WERI-Rb-1 (cell line): ENCODE data around the gene SYNE2.

ENCODE experiments used
- DNase-seq: peaks from one replicate; pipeline ENCODE4 v3.0.0-alpha.2; 2020
- H3K27ac ChIP-seq: fragments of 250-450 bp; sonication (Bioruptor Pico); 2 replicates; pipeline ENCODE4 v1.5.1; 2020; ENCODE audit warnings: mild to moderate bottlenecking, moderate library complexity
- H3K27me3 ChIP-seq: fragments of 250-450 bp; sonication (Bioruptor Pico); 2 replicates; pipeline ENCODE4 v1.5.1; 2021; ENCODE audit warnings: mild to moderate bottlenecking, low read depth, moderate library complexity; ENCODE audit not compliant: insufficient read depth, severe bottlenecking
- H3K36me3 ChIP-seq: fragments of 250-450 bp; sonication (Bioruptor Pico); 2 replicates; pipeline ENCODE4 v1.5.1; 2020; ENCODE audit warnings: mild to moderate bottlenecking, moderate library complexity
- H3K4me3 ChIP-seq: 2 replicates; pipeline ENCODE4 v1.5.1; 2011; ENCODE audit warnings: low read depth, mild to moderate bottlenecking, control low read depth, low read length
- H3K9me3 ChIP-seq: fragments of 250-450 bp; sonication (Bioruptor Pico); 2 replicates; pipeline ENCODE4 v1.5.1; 2021; ENCODE audit warnings: mild to moderate bottlenecking, moderate library complexity; ENCODE audit not compliant: severe bottlenecking
- TF ChIP-seq, protein P1 (sequence below): IDR thresholded peaks from 2 replicates; pipeline ENCODE4 v1.5.1; 2011; ENCODE audit warnings: low read depth, mild to moderate bottlenecking, control low read depth, inconsistent platforms, low read length

Gene SYNE2

DNA sequence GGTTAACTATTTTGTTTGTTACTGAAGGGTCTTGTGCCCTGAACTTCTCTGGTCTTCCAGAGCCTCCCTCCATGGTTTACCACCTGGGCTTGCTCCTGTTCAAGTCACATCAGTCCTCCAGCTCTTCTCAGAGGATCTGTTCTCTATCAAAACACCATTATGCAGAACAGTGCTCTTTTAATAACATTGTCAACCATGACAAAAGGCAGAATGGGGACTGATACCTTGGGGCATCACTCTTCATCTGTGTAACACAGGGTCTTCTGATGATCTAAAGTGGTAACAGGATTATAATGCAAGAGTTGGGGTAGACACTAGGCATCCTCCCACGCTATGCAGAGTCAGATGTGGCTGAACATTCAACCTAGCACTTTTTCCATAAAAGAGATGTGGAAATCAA, 403.0 kb downstream of the SYNE2 start:
- H3K9me3 ChIP-seq: no peaks in the 10 kb centered on the region
- H3K36me3 ChIP-seq: no peaks in the 10 kb centered on the region
- no peak overlapping the region for H3K27ac ChIP-seq
- DNase-seq: no peak
- TF ChIP-seq, protein P1, sequence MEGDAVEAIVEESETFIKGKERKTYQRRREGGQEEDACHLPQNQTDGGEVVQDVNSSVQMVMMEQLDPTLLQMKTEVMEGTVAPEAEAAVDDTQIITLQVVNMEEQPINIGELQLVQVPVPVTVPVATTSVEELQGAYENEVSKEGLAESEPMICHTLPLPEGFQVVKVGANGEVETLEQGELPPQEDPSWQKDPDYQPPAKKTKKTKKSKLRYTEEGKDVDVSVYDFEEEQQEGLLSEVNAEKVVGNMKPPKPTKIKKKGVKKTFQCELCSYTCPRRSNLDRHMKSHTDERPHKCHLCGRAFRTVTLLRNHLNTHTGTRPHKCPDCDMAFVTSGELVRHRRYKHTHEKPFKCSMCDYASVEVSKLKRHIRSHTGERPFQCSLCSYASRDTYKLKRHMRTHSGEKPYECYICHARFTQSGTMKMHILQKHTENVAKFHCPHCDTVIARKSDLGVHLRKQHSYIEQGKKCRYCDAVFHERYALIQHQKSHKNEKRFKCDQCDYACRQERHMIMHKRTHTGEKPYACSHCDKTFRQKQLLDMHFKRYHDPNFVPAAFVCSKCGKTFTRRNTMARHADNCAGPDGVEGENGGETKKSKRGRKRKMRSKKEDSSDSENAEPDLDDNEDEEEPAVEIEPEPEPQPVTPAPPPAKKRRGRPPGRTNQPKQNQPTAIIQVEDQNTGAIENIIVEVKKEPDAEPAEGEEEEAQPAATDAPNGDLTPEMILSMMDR: no peak
- no peaks in the 10 kb centered on the region for H3K27me3 ChIP-seq
- H3K4me3 ChIP-seq: no peak overlapping the region

GRCh38 chr14:64260418-64260817, 407.6 kb downstream of the SYNE2 start:
- no peak overlapping the region for H3K4me3 ChIP-seq
- DNase-seq: no peak
- no peaks in the 10 kb centered on the region for H3K36me3 ChIP-seq
- H3K9me3 ChIP-seq: no peaks in the 10 kb centered on the region
- TF ChIP-seq, protein P1: no peak
- no peaks in the 10 kb centered on the region for H3K27me3 ChIP-seq
- H3K27ac ChIP-seq: no peak overlapping the region

DNA sequence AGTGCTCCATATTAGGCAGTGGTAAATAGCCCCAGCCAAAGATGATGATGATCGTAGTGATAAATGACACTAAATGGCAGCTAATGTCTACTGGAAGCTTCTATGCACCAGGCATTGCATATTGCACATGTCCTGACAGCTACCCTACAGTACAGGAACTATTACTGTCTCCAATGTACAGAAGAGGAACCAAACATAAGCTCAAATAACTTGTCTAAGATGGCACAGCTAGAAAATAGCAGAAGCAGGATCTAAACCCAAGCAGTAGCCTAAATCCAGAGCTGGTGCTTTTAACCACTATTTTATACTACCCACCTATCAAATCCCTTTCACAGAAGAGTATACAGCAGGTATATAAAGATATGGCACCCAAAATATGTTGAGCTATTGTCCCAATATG, 412.4 kb downstream of the SYNE2 start:
- H3K27ac ChIP-seq: no peak overlapping the region

GRCh38 chr14:64266239-64266638, 413.4 kb downstream of the SYNE2 start:
- no peak for DNase-seq
- Histone ChIP-seq H3K9me3 (no peaks in the 10 kb centered on the region), H3K27ac (no peak overlapping the region), H3K27me3 (no peaks in the 10 kb centered on the region), H3K4me3 (no peak overlapping the region), H3K36me3 (no peaks in the 10 kb centered on the region)
- TF ChIP-seq, protein P1: no peak

More for the DNA sequence above, 412.4 kb downstream of the SYNE2 start:
- TF ChIP-seq, protein P1: no peak
- no peak for DNase-seq
- H3K36me3 ChIP-seq: no peaks in the 10 kb centered on the region
- H3K27me3 ChIP-seq: no peaks in the 10 kb centered on the region
- no peak overlapping the region for H3K4me3 ChIP-seq
- no peaks in the 10 kb centered on the region for H3K9me3 ChIP-seq

DNA sequence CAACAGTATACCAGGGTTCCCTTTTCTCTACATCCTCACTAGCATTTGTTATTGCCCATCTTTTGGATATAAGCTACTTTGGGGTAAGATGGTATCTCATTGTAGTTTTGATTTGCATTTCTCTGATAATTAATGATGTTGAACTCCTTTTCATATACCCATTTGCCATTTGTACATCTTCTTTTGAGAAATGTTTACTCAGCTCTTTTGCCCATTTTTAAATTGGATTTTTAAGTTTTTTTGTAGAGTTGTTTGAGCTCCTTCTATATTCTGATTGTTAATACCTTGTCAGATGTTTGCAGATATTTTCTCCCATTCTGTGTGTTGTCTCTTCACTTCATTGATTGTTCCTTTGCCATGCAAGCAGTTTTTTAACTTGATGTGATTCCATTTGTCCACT, 419.2 kb downstream of the SYNE2 start:
- Histone ChIP-seq H3K9me3 (peaks cover 4% of the 10 kb centered on the region), H3K36me3 (no peaks in the 10 kb centered on the region), H3K27me3 (no peaks in the 10 kb centered on the region), H3K27ac (no peak overlapping the region), H3K4me3 (no peak overlapping the region)
- TF ChIP-seq, protein P1: no peak
- DNase-seq: no peak
